HG03108 (cell line): ENCODE results near the gene CD300C.
"Not testable (repeated sequence)": the region's sequence is repeated elsewhere in the genome, so short reads cannot be mapped to it uniquely, and the experiment has no call there.

Experiments
- ATAC-seq: cut with Tn5 transposase; IDR thresholded peaks from one replicate; pipeline ENCODE4 v1.9.1; 2021; ENCODE audit warnings: moderate library complexity; ENCODE audit not compliant: unreplicated experiment

The CD300C gene

DNA sequence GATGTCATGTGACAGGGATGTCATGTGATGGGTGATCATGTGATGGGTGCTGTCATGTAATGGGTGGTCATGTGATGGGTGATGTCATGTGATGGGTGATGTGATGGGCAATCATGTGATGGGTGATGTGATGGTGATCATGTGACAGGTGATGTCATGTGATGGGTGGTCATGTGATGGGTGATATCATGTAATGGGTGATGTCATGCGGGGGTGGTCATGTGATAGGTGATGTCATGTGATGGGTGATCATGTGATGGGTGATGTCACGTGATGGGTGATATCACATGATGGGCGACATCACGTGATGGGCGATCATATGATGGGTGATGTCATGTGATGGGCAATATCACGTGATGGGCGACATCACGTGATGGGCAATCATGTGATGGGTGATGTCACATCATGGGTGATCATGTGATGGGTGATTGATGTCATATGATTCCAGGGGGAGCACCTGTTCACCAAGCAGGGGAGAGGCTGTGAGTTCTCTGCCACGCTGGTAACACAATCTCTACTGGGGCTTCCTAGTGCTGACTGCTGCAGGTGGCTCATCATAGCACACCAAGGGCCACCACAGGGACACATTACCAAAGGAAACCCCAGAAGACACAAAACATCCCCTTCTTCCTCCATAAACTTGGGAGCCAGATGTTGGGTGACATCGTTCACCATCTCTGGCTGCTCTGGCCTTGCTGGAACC lies 31.1 kb downstream of the CD300C start:
- no peak for ATAC-seq

DNA sequence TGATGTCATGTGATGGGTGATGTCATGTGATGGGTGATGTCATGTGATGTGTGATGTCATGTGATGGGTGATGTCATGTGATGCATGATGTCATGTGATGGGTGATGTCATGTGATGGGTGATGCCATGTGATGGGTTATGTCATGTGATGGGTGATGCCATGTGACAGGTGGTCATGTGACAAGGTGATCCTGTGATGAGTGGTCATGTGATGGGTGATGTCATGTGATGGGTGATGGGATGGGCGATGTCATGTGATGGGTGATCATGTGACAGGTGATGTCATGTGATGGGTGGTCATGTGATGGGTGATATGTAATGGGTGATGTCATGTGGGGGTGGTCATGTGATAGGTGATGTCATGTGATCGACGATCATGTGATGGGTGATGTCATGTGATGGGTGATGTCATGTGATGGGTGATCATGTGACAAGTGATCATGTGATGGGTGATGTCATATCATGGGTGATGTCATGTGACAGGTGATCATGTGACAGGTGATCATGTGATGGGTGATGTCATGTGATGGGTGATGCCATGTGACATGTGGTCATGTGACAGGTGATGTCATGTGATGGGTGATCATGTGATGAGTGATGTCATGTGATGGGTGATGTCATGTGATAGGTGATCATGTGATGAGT lies 31.8 kb downstream of the CD300C start:
- no peak for ATAC-seq

GRCh38 chr17:74512624-74513091 lies 33.3 kb downstream of the CD300C start:
- peak; percentile 56 for ATAC-seq

- no peak for ATAC-seq
Observed at GRCh38 chr17:74512036-74512435, 33.9 kb downstream of the CD300C start.

DNA sequence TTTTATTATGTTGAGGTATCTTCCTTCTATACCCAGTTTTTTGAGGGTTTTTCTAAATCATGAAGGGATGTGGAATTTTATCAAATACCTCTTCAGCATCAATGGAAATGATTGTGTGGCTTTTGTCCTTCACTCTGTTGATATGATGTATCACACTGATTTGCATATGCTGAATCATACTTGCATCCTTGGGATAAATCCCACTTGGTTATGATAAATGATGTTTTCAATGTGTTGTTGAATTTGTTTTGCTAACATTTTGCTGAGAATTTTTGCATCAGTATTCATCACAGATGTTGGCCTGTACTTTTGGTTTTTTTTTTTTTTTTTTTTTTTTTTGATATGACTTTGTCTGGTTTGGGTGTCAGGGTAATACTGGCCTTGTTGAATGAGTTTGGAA lies 37.8 kb downstream of the CD300C start:
- no peak for ATAC-seq

- ATAC-seq, result not testable (repeated sequence)
Observed at GRCh38 chr17:74503949-74504348, 42.0 kb downstream of the CD300C start.

DNA sequence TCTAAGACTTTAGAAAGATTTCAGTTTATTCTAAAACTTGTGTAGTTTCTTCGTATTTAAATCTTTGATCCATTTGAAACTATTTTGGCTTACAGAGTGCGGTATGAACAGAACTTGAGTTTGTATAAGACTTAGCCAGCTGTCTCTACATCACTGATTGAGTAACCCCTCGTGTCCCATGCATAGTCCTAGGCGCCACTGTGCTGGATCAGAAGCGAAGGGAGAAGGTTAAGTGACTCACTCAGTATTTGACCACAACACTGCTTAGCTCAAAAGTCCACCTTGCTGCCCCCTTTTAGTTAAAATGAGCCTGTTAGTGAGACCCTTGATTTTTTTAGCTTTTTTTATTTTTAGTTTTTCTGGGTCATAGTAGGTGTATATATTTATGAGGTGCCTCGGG lies 43.1 kb downstream of the CD300C start:
- no peak for ATAC-seq

- ATAC-seq, result no peak
Observed at GRCh38 chr17:74499992-74500391, 45.9 kb downstream of the CD300C start.

- ATAC-seq, result no peak
Observed at GRCh38 chr17:74497471-74497870, 48.4 kb downstream of the CD300C start.

GRCh38 chr17:74493331-74493833 lies 52.5 kb downstream of the CD300C start:
- no peak for ATAC-seq

DNA sequence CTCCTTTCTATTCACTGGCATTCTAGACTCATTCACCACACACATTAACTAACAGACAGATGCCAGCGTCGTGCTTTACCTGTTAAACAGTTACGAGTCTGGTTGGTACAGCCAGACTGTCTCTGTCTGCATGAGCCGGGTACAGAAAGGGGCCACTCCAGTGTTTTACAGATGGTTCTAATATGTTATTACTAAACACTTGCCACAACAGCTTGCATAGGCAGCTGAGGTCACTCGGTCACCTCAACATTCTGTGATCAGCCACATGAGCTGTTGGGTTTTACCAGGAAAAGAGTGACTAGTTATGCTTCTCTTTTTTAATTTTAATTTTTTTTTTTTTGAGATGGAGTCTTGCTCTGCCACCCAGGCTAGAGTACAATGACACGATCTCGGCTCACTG lies 54.3 kb downstream of the CD300C start:
- no peak for ATAC-seq
